ENCODE results near the gene HCK.
"Not testable (repeated sequence)": the region's sequence is repeated elsewhere in the genome, so short reads cannot be mapped to it uniquely, and the experiment has no call there.

The HCK gene

GRCh38 chr20:32115211-32115767 lies 63.2 kb downstream of the HCK start:
- H3K27ac ChIP-seq, result no peak overlapping the region
- TF ChIP-seq CTCF (conservative IDR thresholded peaks at IDR 0.05), result no peak
- no peak for TF ChIP-seq ZFX (IDR thresholded peaks at IDR 0.05)

- H3K27ac ChIP-seq, result no peak overlapping the region
- TF ChIP-seq ZFX (IDR thresholded peaks at IDR 0.05) (no peak), CTCF (conservative IDR thresholded peaks at IDR 0.05) (no peak)
Observed at GRCh38 chr20:32116079-32116521, 64.1 kb downstream of the HCK start.

GRCh38 chr20:32116796-32117195 lies 64.8 kb downstream of the HCK start:
- H3K27ac ChIP-seq, result not testable (repeated sequence)

- H3K27ac ChIP-seq, result not testable (repeated sequence)
Observed at GRCh38 chr20:32118427-32118826, 66.4 kb downstream of the HCK start.

- TF ChIP-seq ZFX (IDR thresholded peaks at IDR 0.05), result no peak
- no peak for TF ChIP-seq CTCF (conservative IDR thresholded peaks at IDR 0.05)
- H3K27ac ChIP-seq, result no peak overlapping the region
Observed at GRCh38 chr20:32119734-32120133, 67.7 kb downstream of the HCK start.

GRCh38 chr20:32121908-32122307 lies 69.9 kb downstream of the HCK start:
- not testable (repeated sequence) for H3K27ac ChIP-seq

- TF ChIP-seq ZFX (IDR thresholded peaks at IDR 0.05), result no peak
- TF ChIP-seq CTCF (conservative IDR thresholded peaks at IDR 0.05), result no peak
- H3K27ac ChIP-seq, result no peak overlapping the region
Observed at GRCh38 chr20:32123088-32123487, 71.0 kb downstream of the HCK start.

GRCh38 chr20:32124916-32125454 lies 72.9 kb downstream of the HCK start:
- TF ChIP-seq ZFX (IDR thresholded peaks at IDR 0.05) (no peak), CTCF (conservative IDR thresholded peaks at IDR 0.05) (no peak)
- H3K27ac ChIP-seq, result no peak overlapping the region

- TF ChIP-seq CTCF (conservative IDR thresholded peaks at IDR 0.05), result no peak
- TF ChIP-seq ZFX (IDR thresholded peaks at IDR 0.05), result no peak
- H3K27ac ChIP-seq, result no peak overlapping the region
Observed at GRCh38 chr20:32125506-32125905, 73.5 kb downstream of the HCK start.

All from C4-2B (cell line).